HepG2 (cell line): Measurements from ENCODE around the gene APOC3. TPM values are rescaled to one million over a fixed set of nuclear protein-coding genes. Genes with fewer than 3 reads are reported as not detected.
A peak's percentile ranks its signal among the peaks of the same experiment; 100 is the strongest.

Experiments used
- ELF1 ChIP-seq: sonication (generic); formaldehyde crosslinking; IDR thresholded peaks from 2 replicates; pipeline ENCODE4 v1.4.0; 2020; ENCODE audit warnings: missing genetic modification reagents
- FOXK1 ChIP-seq: sonication (generic); formaldehyde crosslinking; IDR thresholded peaks from 2 replicates; pipeline ENCODE4 v1.4.0; 2020; ENCODE audit warnings: low read depth, missing genetic modification reagents, borderline replicate concordance
- HNF4A ChIP-seq: sonication (generic); formaldehyde crosslinking; IDR thresholded peaks from 2 replicates; pipeline ENCODE4 v1.4.0; 2020; ENCODE audit warnings: missing genetic modification reagents
- HNRNPL ChIP-seq: fragments of 200-400 bp; formaldehyde crosslinking; IDR thresholded peaks from 2 replicates; pipeline ENCODE4 v1.6.1; 2017; ENCODE audit warnings: mild to moderate bottlenecking, low read depth, low read length
- IRX3 ChIP-seq: sonication (generic); formaldehyde crosslinking; IDR thresholded peaks from 2 replicates; pipeline ENCODE4 v1.8.1; 2023; ENCODE audit warnings: mild to moderate bottlenecking, low read depth, missing genetic modification reagents, borderline replicate concordance
- NFYC ChIP-seq: IDR thresholded peaks from 2 replicates; pipeline ENCODE4 v1.6.1; 2016; ENCODE audit warnings: missing genetic modification reagents, missing compliant biosample characterization
- REPIN1 ChIP-seq: sonication (generic); formaldehyde crosslinking; IDR thresholded peaks from 2 replicates; pipeline ENCODE4 v1.8.0; 2022; ENCODE audit warnings: missing genetic modification reagents, low read depth, mild to moderate bottlenecking, borderline replicate concordance
- RFXANK ChIP-seq: IDR thresholded peaks from 2 replicates; pipeline ENCODE4 v1.6.1; 2016
- SUZ12 ChIP-seq: fragments of 150-350 bp; IDR thresholded peaks from 2 replicates; pipeline ENCODE4 v1.6.1; 2014; ENCODE audit warnings: low read depth, low read length
- TSC22D2 ChIP-seq: sonication (generic); formaldehyde crosslinking; IDR thresholded peaks from 2 replicates; pipeline ENCODE4 v1.5.1; 2020; ENCODE audit warnings: missing genetic modification reagents, mild to moderate bottlenecking, borderline replicate concordance
- YEATS2 ChIP-seq: sonication (generic); formaldehyde crosslinking; IDR thresholded peaks from 2 replicates; pipeline ENCODE4 v1.4.0; 2020; ENCODE audit warnings: missing genetic modification reagents, borderline replicate concordance
- ZFY ChIP-seq: sonication (generic); formaldehyde crosslinking; IDR thresholded peaks from 2 replicates; pipeline ENCODE4 v1.4.0; 2020; ENCODE audit warnings: missing genetic modification reagents
- ZKSCAN1 ChIP-seq: fragments of 150-350 bp; IDR thresholded peaks from 2 replicates; pipeline ENCODE4 v1.6.1; 2014; ENCODE audit warnings: low read length
- ZNF205 ChIP-seq: IDR thresholded peaks from 2 replicates; pipeline ENCODE4 v1.6.1; 2018; ENCODE audit warnings: missing biosample characterization, missing genetic modification reagents
- ZNF317 ChIP-seq: sonication (generic); formaldehyde crosslinking; IDR thresholded peaks from 2 replicates; pipeline ENCODE4 v1.5.0; 2020; ENCODE audit warnings: mild to moderate bottlenecking, missing genetic modification reagents
- ZNF530 ChIP-seq: sonication (generic); formaldehyde crosslinking; IDR thresholded peaks from 2 replicates; pipeline ENCODE4 v1.5.0; 2020; ENCODE audit warnings: low read depth, mild to moderate bottlenecking, missing genetic modification reagents
- ZNF546 ChIP-seq: sonication (generic); formaldehyde crosslinking; conservative IDR thresholded peaks from 2 replicates; pipeline ENCODE4 v1.8.1; 2023; ENCODE audit warnings: mild to moderate bottlenecking, missing genetic modification reagents
- ZNF674 ChIP-seq: sonication (generic); formaldehyde crosslinking; IDR thresholded peaks from 2 replicates; pipeline ENCODE4 v1.5.0; 2020; ENCODE audit warnings: low read depth, mild to moderate bottlenecking, missing genetic modification reagents
- ZNF816 ChIP-seq: sonication (generic); formaldehyde crosslinking; IDR thresholded peaks from 2 replicates; pipeline ENCODE4 v1.8.0; 2022; ENCODE audit warnings: missing genetic modification reagents, mild to moderate bottlenecking, borderline replicate concordance
- polyA plus RNA-seq, 8 experiments: library from polyadenylated mRNA; depleted of rRNA in 3 of 8; stranded (reverse) in 7 of 8; unstranded in 1 of 8; fragments of >200 nt; fragmentation: Illumina TruSeq in 4 of 8; extraction: Trizol in 4 of 8; gene quantifications; 2 replicates each; pipeline versions ENCODE4 v1.2.1 to v1.2.3, GENCODE V29; 2011 to 2016; ENCODE audit warnings: low read depth in 4 of 8, missing spikeins in 1 of 8, mixed read lengths in 1 of 8; ENCODE audit not compliant: insufficient read depth in 1 of 8
- total RNA-seq, 5 experiments: library from RNA; depleted of rRNA; stranded (reverse); fragments of >200 nt; fragmentation: Illumina TruSeq; extraction: Trizol; gene quantifications; 2 replicates each; pipeline ENCODE4 v1.2.3, GENCODE V29; 2016; ENCODE audit warnings: low read depth in 1 of 5
- TF ChIP-seq, protein P1 (sequence below): sonication (generic); formaldehyde crosslinking; IDR thresholded peaks from 2 replicates; pipeline ENCODE4 v1.4.0; 2020; ENCODE audit warnings: missing genetic modification reagents
- TF ChIP-seq, protein P2 (sequence below): sonication (generic); formaldehyde crosslinking; IDR thresholded peaks from 2 replicates; pipeline ENCODE4 v1.4.0; 2020; ENCODE audit warnings: missing genetic modification reagents; ENCODE audit errors: not compliant biosample characterization
- TF ChIP-seq, protein P3 (sequence below): sonication (generic); formaldehyde crosslinking; conservative IDR thresholded peaks from 2 replicates; pipeline ENCODE4 v1.4.0; 2020; ENCODE audit warnings: missing genetic modification reagents
- TF ChIP-seq, protein P4 (sequence below): sonication (generic); formaldehyde crosslinking; IDR thresholded peaks from 2 replicates; pipeline ENCODE4 v1.5.1; 2020; ENCODE audit warnings: mild to moderate bottlenecking, missing genetic modification reagents, moderate library complexity
- TF ChIP-seq, protein P5 (sequence below): sonication (generic); formaldehyde crosslinking; IDR thresholded peaks from 2 replicates; pipeline ENCODE4 v1.4.0; 2020; ENCODE audit warnings: missing genetic modification reagents

The APOC3 gene
- total and polyA plus RNA-seq, 2 of the 13 experiments (the other 11 are each of a cell fraction or from before 2014, with no cell fraction given): 314 to 687 TPM

DNA sequence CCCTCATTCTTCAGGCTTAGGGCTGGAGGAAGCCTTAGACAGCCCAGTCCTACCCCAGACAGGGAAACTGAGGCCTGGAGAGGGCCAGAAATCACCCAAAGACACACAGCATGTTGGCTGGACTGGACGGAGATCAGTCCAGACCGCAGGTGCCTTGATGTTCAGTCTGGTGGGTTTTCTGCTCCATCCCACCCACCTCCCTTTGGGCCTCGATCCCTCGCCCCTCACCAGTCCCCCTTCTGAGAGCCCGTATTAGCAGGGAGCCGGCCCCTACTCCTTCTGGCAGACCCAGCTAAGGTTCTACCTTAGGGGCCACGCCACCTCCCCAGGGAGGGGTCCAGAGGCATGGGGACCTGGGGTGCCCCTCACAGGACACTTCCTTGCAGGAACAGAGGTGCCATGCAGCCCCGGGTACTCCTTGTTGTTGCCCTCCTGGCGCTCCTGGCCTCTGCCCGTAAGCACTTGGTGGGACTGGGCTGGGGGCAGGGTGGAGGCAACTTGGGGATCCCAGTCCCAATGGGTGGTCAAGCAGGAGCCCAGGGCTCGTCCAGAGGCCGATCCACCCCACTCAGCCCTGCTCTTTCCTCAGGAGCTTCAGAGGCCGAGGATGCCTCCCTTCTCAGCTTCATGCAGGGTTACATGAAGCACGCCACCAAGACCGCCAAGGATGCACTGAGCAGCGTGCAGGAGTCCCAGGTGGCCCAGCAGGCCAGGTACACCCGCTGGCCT lies 641 bp downstream of the APOC3 start (continued):
- TF ChIP-seq, protein P1, sequence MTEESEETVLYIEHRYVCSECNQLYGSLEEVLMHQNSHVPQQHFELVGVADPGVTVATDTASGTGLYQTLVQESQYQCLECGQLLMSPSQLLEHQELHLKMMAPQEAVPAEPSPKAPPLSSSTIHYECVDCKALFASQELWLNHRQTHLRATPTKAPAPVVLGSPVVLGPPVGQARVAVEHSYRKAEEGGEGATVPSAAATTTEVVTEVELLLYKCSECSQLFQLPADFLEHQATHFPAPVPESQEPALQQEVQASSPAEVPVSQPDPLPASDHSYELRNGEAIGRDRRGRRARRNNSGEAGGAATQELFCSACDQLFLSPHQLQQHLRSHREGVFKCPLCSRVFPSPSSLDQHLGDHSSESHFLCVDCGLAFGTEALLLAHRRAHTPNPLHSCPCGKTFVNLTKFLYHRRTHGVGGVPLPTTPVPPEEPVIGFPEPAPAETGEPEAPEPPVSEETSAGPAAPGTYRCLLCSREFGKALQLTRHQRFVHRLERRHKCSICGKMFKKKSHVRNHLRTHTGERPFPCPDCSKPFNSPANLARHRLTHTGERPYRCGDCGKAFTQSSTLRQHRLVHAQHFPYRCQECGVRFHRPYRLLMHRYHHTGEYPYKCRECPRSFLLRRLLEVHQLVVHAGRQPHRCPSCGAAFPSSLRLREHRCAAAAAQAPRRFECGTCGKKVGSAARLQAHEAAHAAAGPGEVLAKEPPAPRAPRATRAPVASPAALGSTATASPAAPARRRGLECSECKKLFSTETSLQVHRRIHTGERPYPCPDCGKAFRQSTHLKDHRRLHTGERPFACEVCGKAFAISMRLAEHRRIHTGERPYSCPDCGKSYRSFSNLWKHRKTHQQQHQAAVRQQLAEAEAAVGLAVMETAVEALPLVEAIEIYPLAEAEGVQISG: peak; percentile 18; the same call in 1 of the 2 replicates
- TF ChIP-seq, protein P2, sequence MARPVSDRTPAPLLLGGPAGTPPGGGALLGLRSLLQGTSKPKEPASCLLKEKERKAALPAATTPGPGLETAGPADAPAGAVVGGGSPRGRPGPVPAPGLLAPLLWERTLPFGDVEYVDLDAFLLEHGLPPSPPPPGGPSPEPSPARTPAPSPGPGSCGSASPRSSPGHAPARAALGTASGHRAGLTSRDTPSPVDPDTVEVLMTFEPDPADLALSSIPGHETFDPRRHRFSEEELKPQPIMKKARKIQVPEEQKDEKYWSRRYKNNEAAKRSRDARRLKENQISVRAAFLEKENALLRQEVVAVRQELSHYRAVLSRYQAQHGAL (CRISPR knock-in tag): no peak
- peak; percentile 51; the same call in 1 of the 2 replicates for TF ChIP-seq IRX3 (CRISPR knock-in tag)
- TF ChIP-seq NFYC: no peak
- no peak for TF ChIP-seq SUZ12
- TF ChIP-seq, protein P3, sequence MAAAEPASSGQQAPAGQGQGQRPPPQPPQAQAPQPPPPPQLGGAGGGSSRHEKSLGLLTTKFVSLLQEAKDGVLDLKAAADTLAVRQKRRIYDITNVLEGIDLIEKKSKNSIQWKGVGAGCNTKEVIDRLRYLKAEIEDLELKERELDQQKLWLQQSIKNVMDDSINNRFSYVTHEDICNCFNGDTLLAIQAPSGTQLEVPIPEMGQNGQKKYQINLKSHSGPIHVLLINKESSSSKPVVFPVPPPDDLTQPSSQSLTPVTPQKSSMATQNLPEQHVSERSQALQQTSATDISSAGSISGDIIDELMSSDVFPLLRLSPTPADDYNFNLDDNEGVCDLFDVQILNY (CRISPR knock-in tag): no peak
- TF ChIP-seq, protein P4, sequence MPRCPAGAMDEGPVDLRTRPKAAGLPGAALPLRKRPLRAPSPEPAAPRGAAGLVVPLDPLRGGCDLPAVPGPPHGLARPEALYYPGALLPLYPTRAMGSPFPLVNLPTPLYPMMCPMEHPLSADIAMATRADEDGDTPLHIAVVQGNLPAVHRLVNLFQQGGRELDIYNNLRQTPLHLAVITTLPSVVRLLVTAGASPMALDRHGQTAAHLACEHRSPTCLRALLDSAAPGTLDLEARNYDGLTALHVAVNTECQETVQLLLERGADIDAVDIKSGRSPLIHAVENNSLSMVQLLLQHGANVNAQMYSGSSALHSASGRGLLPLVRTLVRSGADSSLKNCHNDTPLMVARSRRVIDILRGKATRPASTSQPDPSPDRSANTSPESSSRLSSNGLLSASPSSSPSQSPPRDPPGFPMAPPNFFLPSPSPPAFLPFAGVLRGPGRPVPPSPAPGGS (CRISPR knock-in tag): no peak
- TF ChIP-seq FOXK1 (CRISPR knock-in tag): no peak
- no peak for TF ChIP-seq ZNF317 (CRISPR knock-in tag)
- no peak for TF ChIP-seq ZNF205 (CRISPR knock-in tag)
- TF ChIP-seq ZKSCAN1: no peak
- TF ChIP-seq ZFY (CRISPR knock-in tag): peak; percentile 11; the same call in 1 of the 2 replicates
- TF ChIP-seq ZNF674 (CRISPR knock-in tag): peak; percentile 66; the same call in 1 of the 2 replicates
- TF ChIP-seq ELF1 (CRISPR knock-in tag): no peak
- TF ChIP-seq RFXANK (CRISPR knock-in tag): no peak
- TF ChIP-seq, protein P5, sequence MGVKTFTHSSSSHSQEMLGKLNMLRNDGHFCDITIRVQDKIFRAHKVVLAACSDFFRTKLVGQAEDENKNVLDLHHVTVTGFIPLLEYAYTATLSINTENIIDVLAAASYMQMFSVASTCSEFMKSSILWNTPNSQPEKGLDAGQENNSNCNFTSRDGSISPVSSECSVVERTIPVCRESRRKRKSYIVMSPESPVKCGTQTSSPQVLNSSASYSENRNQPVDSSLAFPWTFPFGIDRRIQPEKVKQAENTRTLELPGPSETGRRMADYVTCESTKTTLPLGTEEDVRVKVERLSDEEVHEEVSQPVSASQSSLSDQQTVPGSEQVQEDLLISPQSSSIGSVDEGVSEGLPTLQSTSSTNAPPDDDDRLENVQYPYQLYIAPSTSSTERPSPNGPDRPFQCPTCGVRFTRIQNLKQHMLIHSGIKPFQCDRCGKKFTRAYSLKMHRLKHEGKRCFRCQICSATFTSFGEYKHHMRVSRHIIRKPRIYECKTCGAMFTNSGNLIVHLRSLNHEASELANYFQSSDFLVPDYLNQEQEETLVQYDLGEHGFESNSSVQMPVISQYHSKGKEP (CRISPR knock-in tag): no peak
- TF ChIP-seq TSC22D2 (CRISPR knock-in tag): no peak
- TF ChIP-seq HNF4A (CRISPR knock-in tag): no peak
- TF ChIP-seq REPIN1 (CRISPR knock-in tag): peak; percentile 4; the same call in 1 of the 2 replicates
- TF ChIP-seq ZNF546 (CRISPR knock-in tag): peak; percentile 52; the same call in 1 of the 2 replicates
- no peak for TF ChIP-seq ZNF530 (CRISPR knock-in tag)
- peak; percentile 74 for TF ChIP-seq HNRNPL
- no peak for TF ChIP-seq ZNF816 (CRISPR knock-in tag)
- no peak for TF ChIP-seq YEATS2
